Measurements from ENCODE around the gene PLAC8.

- TF ChIP-seq CTCF (IDR thresholded peaks at IDR 0.05): no peak
- TF ChIP-seq POLR2A (IDR thresholded peaks at IDR 0.05): no peak
Measured at GRCh38 chr4:83089410-83090157, 24.9 kb downstream of the PLAC8 start.

Data from esophagus squamous epithelium (tissue), 4 donors.